ENCODE data around the gene PRSS36.
"Not testable (repeated sequence)": the region's sequence is repeated elsewhere in the genome, so short reads cannot be mapped to it uniquely, and the experiment has no call there.

Gene PRSS36

DNA sequence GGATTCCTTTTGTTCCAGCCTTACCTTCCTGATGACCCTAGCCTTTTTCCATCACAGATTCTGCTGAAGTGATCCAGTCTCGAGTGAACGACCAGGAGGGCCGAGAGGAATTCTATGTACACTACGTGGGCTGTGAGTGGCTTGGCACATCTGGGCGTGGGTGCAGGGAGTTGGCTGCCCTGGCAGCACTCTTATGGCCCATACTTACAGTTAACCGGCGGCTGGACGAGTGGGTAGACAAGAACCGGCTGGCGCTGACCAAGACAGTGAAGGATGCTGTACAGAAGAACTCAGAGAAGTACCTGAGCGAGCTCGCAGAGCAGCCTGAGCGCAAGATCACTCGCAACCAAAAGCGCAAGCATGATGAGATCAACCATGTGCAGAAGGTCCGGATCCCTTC lies 29.7 kb downstream of the PRSS36 start:
- DNase-seq (ENCODE audit: low read depth in 2 of 2), result no peak

DNA sequence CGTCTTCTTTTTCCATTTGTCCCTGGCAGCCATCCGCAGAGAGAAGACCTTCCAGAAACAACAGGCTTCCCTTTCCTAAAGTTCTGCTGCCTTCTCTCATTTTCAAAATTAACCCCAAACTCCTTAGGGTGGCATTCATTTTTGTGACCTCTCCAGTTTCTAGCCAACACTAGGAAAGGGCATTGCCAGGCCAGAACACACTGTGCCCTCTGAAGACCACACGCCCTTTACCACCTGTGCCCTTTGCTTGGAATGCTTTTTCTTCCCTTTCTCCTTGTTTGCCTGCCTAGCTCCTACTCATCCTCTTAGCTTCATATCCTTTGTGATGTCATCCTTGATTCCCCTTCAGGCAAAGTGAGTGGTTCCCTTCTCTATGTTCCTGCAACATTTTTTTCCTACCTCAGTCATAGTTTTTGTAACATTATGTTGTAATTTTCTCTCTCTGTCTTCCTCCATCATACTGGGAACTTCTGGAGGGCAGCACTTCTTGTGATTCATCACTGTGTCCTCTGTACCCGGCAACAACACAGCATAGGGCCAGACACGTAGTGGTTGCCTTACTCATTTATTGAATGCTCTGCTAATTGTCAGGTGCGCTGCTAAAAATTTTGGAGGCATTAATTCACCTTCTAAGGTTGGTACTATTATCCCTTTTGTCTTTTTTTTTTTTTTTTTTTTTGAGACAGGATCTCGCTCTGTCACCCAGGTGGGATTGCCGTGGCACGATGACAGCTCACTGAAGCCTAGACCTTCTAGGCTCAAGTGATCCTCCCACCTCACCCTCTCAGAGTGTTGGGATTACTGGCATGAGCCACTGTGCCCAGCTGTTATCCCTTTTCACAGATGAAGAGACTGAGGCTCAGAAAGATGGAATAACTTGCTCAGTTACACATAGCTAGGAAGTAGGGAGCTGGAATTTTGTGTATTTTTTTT lies 31.4 kb downstream of the PRSS36 start:
- DNase-seq (ENCODE audit: low read depth in 2 of 2), result no peak

DNA sequence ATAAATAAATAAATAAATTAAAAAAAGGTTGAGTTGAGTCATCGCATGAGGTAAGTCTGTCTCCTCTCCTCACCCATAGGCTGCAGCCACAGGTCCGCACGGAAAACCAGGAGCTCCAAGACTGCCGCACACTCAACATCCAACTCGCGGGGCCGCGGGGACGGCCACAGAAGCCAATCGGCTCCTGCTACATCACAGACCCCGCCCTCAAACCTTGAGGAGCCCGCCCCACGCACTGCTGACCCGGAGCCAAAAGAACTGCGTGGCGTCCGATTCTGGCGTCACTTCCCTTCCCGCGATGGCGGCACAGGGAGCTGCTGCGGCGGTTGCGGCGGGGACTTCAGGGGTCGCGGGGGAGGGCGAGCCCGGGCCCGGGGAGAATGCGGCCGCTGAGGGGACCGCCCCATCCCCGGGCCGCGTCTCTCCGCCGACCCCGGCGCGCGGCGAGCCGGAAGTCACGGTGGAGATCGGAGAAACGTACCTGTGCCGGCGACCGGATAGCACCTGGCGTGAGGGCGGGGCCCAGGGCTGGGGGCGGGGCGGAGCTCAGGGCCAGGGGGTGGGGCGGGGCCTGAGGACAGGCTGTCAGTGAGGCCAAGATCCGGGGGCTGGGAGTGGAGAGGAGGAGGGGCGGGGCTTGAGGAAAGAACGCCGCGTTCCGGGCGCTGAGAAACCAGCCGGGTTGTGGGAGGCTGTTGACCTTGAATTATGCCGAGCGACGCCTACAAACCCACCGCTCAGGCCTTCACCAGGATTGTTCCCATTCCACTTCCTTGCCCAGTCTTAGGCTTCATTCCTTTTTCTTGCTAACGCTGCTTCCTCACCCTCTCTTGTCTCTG lies 32.3 kb downstream of the PRSS36 start, which contains the start of gene KAT8:
Gene KAT8, plus strand, starts transcription at position 281 of the 839 bp plus-strand sequence. Its CDS starts 18 bp downstream, at position 299.
- peak; percentile 93 to 97 for DNase-seq (ENCODE audit: low read depth in 2 of 2)

DNA sequence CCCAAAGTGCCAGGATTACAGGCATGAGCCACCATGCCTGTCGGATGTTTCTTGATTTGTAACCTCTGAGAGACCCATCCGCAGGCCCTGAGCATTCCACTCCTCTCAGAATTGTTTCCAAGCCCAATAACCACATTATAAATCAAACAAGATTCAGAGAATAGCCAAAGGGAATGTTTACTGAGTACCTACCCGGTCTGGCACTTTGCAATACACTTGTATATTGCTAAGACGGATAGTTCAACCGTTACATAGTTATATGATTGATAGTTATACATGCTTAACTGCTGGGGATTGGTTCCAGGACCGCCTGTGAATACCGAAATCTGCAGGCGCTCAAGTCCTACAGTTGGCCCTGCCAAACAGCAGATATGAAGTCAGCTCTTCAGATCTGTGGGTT lies 35.4 kb downstream of the PRSS36 start:
- DNase-seq (ENCODE audit: low read depth in 2 of 2), result no peak

DNA sequence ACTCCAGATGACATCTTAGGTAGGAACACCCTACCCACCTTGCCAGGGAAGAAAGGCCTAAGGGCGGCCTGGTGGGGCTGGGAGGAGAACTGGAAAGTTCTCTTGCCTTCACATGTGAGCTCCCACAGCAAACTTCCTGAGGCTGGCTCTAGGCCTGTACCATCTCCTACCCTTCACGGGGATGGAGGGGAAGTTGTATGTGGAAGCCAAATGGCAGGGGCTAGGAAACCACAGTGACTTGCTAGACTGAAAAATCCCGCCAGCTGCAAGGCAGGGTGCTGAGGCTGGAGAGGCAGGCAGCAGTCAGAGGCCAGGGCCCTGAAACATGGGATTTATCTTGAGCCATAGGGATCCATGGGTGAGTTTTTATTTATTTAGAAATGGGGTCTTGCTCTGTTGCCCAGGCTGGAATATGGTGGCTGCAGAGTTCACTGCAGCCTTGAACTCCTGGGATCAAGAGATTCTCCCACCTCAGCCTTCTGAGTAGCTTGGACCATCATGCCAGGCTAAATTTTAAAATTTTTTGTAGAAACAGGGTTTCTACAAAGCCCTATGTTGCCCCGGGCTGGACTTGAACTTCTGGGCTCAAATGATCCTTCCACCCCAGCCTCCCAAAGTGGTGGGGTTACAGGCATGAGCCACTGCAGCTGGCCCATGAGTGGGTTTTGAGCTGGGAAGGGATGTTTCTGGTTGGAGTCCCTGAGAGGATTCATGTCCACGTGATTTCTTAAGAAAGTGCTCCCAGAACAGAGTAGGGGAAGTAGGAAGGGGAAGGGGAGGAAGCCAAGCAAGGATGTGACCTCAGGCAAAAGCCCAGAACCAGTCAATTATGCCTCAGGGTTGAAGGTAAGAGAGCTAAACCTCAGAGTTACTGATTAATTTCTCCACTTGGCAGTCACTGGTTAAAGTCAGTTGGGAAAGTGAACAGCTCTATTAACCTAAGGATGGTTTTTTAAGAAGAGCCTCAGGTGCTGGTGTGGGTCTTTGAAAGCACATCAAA lies 36.4 kb downstream of the PRSS36 start:
- no peak for DNase-seq (ENCODE audit: low read depth in 2 of 2)

DNA sequence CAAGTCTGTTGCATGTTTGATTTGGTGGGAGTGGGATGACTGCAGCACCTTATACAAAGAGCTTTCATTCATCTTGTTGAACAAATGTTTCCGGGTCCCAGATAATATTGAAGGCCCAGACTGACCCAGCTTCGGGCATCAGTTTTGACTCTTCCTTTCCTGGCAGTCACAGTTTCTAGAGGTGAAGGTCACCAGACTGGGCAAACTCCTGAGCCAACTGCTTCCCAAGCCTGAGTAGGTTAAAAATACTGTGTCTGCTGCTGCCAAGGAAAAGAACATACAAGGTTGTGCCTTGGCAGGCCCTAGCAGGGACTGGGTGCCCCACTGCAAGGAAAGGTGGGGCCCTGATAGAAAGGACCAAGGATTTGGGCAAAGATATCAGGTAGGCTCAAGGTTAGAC lies 37.2 kb downstream of the PRSS36 start:
- no peak for DNase-seq (ENCODE audit: low read depth in 2 of 2)

DNA sequence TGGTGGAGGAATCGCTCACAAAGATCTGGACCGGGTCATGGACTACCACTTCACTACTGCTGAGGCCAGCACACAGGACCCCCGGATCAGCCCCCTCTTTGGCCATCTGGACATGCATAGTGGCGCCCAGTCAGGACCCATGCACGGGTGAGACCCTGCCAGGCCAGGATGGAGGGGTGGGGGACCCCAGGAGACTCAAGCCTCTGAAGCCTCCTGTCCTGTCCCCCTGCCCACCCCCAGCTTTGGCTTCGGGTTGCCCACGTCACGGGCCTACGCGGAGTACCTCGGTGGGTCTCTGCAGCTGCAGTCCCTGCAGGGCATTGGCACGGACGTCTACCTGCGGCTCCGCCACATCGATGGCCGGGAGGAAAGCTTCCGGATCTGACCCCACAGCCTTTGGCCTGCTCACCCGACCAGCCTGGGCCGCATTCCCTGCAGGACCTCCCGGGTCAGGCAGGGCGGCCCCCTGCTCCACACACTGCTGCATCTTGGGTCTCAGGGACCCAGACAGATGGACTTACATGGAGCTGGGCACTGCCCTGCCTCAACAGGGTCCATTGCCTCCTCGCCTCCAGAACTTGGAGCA lies 37.9 kb downstream of the PRSS36 start:
- DNase-seq (ENCODE audit: low read depth in 2 of 2), result no peak

DNA sequence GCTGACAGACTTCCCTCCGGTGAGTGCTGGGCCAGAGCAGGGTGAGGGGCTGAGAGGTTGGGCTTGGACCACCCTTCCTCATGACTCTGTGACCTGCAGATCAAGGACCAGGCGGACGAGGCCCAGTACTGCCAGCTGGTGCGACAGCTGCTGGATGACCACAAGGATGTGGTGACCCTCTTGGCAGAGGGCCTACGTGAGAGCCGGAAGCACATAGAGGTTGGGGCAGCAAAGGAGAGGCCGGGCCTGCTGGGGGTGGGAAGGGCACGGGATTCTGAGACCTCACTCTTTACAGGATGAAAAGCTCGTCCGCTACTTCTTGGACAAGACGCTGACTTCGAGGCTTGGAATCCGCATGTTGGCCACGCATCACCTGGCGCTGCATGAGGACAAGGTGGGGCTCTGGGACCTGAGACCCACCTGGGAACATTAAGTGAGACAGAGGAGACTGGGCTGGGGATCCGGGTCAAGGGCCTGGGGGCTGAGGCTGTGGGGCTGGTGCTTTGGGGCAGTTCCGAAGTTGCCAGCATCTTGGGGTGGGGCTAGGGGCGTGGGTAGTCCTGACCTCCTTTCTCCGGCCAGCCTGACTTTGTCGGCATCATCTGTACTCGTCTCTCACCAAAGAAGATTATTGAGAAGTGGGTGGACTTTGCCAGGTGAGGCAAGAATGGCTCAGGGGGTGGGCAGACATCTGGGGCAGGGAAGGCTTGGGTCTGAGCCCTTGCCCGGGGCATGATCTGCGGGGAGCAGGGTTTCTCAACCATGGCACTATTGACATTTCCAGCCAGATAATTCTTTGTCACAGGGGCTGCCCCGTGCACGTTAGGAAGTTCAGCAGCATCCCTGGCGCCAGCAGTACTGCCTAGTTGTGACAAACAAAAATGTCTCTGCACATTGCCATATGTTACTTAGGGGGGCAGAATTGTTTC lies 39.5 kb downstream of the PRSS36 start:
- DNase-seq (ENCODE audit: low read depth in 2 of 2), result no peak

DNA sequence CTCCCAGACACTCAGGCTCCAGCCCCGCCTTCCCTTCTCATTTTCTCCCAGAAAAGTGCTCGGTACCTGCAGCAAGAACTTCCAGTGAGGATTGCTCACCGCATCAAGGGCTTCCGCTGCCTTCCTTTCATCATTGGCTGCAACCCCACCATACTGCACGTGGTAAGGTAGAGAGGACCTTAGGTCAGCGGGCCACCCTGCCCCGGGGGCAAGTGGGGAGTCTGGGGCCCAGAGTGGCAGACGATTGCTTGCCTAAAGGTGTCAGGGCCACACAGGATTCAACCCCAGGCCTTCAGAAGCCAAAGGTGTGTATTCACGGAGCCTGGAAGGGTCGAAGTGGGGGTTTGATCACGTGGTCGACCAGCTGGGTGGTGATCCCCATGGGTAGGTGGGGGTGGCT lies 40.2 kb downstream of the PRSS36 start:
- no peak for DNase-seq (ENCODE audit: low read depth in 2 of 2)

DNA sequence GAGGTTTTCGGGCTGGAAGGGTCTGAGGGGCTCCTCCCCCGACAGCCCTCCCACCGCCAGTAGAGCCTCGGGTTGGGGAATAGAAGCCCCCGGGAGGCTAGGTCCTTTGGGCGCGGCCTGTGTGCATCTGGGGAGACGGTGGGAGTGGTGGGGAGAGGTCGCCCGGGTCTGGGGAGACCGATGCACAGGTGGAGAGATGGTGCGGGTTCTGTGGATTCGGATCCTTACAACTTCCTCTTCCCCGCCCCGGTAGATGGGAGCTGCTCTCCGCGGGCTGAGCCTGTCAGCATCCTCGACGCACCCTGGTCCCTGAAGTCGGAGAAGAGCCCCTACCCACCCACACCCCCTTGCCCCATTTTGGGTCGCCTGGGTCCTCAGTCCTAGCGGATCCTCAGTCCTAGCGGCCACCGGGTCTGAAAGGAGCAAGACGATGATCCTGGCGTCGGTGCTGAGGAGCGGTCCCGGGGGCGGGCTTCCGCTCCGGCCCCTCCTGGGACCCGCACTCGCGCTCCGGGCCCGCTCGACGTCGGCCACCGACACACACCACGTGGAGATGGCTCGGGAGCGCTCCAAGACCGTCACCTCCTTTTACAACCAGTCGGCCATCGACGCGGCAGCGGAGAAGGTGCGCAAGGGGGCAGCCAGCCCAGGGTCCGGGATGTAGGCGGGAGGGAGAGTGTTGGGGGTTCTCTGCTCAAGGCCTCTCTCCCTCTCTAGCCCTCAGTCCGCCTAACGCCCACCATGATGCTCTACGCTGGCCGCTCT lies 40.9 kb downstream of the PRSS36 start:
- no peak for DNase-seq (ENCODE audit: low read depth in 2 of 2)

DNA sequence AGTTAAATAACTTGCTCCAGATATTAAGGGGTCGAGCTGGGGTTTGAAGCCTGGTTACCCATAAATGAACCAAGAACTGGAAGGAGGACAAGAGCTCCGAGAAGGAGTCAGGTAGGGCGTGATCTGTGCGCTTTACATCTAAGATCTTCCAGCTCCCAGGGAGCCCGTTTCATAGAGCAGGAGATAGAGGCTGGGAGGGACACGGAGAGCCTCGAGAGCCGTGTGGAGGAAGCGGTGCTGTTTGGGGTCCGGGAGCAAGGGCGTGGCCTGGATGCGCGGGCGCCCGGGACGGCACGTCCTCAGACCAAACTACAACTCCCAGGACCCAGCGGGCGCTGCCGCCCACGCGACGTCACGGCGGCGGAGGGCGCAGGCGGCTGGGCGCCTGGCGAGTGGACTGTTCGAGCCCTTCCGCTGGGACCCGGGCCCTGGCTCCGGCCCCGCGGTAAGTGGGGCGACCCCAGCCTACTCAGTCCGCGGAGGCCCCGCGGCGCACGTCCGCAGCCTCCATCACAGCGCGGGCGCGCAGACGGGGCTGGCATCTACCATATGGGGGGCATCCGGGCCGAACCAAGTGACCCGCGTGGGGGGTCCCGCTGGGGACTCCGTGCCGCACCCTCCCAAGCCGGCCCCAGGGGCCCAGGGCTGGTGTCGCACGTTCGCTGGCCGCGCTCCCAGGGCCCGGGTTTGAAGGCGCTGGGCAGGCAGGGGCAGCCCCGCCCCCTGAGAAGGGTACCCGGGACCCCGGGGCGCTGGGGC lies 41.7 kb downstream of the PRSS36 start, which contains the start of gene BCKDK:
Gene BCKDK, plus strand, starts transcription at position 352 of the 759 bp plus-strand sequence. CDS start 838 bp downstream, outside the sequence.
- peak; percentile 32 to 49 for DNase-seq (ENCODE audit: low read depth in 2 of 2)

DNA sequence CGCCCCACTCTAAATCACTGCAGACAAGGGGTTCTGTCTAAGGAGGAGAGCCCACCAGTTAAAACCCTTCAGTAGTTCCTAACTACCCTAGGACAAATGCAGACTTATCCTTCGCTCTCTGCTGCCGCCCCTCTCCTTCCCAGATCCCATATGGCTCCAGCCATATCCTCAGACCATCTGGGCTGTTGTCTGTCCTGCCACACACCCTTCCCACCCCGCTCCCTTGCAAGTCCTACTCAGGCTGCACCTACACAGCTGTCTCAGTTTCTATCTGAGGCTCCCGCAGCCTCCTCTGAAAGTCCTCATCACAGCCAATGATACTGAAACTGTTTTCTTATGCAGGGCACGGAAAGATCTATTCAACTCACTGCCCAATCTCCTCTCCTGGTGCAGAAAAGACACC lies 42.4 kb downstream of the PRSS36 start:
- no peak for DNase-seq (ENCODE audit: low read depth in 2 of 2)

DNA sequence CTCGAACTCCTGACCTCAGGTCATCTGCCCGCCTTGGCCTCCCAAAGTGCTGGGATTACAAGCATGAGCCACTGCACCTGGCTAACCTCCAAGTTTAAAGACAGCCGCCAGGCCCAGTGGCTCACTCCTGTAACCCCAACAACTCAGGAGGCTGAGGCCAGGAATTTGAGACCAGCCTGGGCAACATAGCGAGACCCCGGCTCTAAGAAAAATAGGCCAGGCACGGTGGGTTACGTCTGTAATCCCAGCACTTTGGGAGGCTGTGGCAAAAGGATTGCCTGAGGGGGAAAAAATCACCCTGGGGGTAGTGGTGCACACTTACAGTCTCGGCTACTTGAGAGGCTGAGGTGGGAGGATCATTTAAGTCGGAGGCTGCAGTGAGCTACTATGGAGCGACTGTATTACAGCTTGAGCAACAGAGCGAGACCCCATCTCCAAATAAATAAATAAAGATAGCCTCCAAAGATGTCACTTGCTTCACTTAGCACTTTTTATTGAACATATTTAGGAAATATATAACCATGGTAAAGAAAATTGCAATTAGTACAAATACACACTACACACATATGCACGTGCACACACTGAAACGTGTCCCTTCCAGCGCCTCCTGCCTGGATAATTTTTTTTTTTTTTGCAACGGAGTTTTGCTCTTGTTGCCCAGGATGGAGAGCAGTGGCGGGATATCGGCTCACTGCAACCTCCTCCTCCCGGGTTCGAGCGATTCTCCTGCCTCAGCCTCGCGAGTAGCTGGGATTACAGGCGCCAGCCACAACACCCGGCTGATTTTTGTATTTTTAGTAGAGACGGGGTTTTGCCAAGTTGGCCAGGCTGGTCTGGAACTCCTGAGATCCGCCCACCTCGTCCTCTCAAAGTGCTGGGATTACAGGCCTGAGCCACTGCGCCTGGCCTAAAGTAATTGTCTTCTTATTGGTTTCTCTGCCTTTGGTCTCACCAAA lies 43.1 kb downstream of the PRSS36 start:
- no peak for DNase-seq (ENCODE audit: low read depth in 2 of 2)

DNA sequence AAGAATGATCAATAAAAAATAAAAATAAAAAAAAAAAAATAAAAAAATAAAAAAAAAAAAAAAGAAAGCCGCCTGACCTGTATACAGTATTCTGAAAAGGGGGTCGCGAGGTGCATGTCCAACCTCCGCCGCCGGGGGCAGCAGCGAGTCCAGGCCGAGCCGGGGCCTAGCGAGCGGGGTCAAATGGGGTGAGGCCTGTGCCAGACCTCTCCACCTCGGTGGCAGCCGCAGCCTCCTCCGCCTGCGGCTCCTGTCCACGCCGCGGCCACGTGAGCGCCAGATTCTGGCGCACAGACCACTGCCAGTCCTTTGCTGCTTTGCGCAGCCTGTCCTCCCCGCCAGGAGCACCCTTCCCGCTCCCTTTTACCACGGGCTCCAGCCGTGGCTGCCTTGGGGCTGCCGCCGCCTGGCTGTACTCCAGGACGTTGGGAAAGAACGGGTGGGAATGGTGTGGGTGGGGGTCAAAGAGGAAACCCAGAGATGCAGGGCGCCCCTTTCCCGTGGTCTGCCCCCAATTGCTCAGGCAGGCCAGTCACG lies 44.1 kb downstream of the PRSS36 start:
- DNase-seq (ENCODE audit: low read depth in 2 of 2), result peak; percentile 56 to 58

DNA sequence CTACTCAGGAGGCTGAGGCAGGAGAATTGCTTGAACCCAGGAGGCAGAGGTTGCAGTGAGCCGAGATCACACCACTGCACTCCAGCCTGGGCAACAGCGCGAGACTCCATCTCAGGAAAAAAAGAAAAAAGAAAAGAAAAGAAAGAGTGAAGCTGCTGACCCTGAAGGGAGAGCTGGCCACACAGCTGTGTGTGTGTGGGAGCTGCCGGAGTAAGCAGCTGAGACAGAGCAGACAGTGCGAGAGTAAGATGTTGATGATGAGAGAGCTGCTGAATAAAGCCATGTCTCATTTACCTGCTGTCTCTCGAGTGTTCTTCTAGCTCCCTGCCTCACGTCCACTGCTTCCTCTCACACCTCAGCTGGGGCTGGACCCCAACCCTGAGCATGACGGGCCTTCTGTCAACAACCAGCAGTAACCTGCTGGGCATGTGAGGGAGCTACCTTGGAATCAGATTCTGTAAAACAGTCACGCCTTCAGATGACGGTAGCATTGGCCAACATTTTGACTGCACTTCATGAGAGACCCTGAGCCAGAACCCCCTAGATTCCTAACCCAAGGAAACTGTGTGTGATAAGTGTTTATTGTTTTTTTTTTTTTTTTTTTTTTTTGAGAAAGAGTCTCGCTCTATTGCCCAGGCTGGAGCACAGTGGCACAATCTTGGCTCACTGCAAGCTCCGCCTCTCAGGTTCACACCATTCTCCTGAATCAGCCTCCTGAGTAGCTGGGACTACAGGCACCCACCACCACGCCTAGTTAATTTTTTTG lies 48.8 kb downstream of the PRSS36 start:
- not testable (repeated sequence) for DNase-seq (ENCODE audit: low read depth in 2 of 2)
